Fibroblast of villous mesenchyme (primary cell): Measurements from ENCODE around the gene DNTT. TPM values are rescaled to one million over a fixed set of nuclear protein-coding genes. Genes with fewer than 3 reads are reported as not detected.

Experiments used
- DNase-seq: peaks from one replicate; pipeline ENCODE4 v3.0.0-alpha.2; 2010; ENCODE audit warnings: low read depth
- H3K4me3 ChIP-seq: 2 replicates; pipeline ENCODE4 v1.5.1; 2011; ENCODE audit warnings: low read depth, mild to moderate bottlenecking, low read length
- CTCF ChIP-seq: IDR thresholded peaks from 2 replicates; pipeline ENCODE4 v1.5.1; 2012; ENCODE audit warnings: low read depth, mild to moderate bottlenecking, low read length; ENCODE audit not compliant: insufficient read depth
- total RNA-seq: library from RNA; depleted of rRNA; stranded (reverse); fragments of >200 nt; gene quantifications from 2 replicates; pipeline ENCODE4 v1.2.3, GENCODE V29; 2012

Gene DNTT
- total RNA-seq, 1 donor, result not detected

GRCh38 chr10:96309628-96310320 is 5.5 kb downstream of the DNTT start:
- no peak for DNase-seq
- H3K4me3 ChIP-seq, result no peak overlapping the region
- no peak for TF ChIP-seq CTCF

GRCh38 chr10:96310321-96310669 is 6.1 kb downstream of the DNTT start:
- no peak for DNase-seq
- H3K4me3 ChIP-seq, result no peak overlapping the region
- TF ChIP-seq CTCF, result no peak

- no peak overlapping the region for H3K4me3 ChIP-seq
- TF ChIP-seq CTCF, result no peak
- DNase-seq, result no peak
These were observed 7.0 kb downstream of the DNTT start for GRCh38 chr10:96311180-96311715.

- no peak for TF ChIP-seq CTCF
- H3K4me3 ChIP-seq, result no peak overlapping the region
- DNase-seq, result no peak
These were observed 9.1 kb downstream of the DNTT start for GRCh38 chr10:96313344-96313743.

GRCh38 chr10:96317067-96317833 is 13.0 kb downstream of the DNTT start:
- no peak for TF ChIP-seq CTCF
- no peak overlapping the region for H3K4me3 ChIP-seq
- DNase-seq, result no peak

- DNase-seq, result peak; percentile 5
- no peak overlapping the region for H3K4me3 ChIP-seq
- no peak for TF ChIP-seq CTCF
These were observed 15.7 kb downstream of the DNTT start for GRCh38 chr10:96319754-96320474.
